ENCODE data around the gene XPR1.

- TF ChIP-seq TAF1 (IDR thresholded peaks at IDR 0.05; ENCODE audit: low read depth, low read length), result no peak
- no peak for TF ChIP-seq POLR2AphosphoS5 (IDR thresholded peaks at IDR 0.05; ENCODE audit: low read depth, low read length)
- TF ChIP-seq POLR2A (IDR thresholded peaks at IDR 0.05; ENCODE audit: low read depth, low read length), result no peak
Observed at GRCh38 chr1:180908074-180908765, 276.4 kb downstream of the XPR1 start.
